PFSK-1 (cell line): Measurements from ENCODE around the gene SELENOI.

Experiments
- POLR2AphosphoS5 ChIP-seq: IDR thresholded peaks from 2 replicates; pipeline ENCODE4 v1.6.1; 2012; ENCODE audit warnings: low read depth, mild to moderate bottlenecking, control low read depth, low read length, moderate library complexity
- SIN3A ChIP-seq: IDR thresholded peaks from 2 replicates; pipeline ENCODE4 v1.6.1; 2012; ENCODE audit warnings: mild to moderate bottlenecking, low read length, moderate library complexity, borderline replicate concordance; ENCODE audit not compliant: insufficient read depth
- TAF1 ChIP-seq: IDR thresholded peaks from 2 replicates; pipeline ENCODE4 v1.6.1; 2012; ENCODE audit warnings: low read length, control low read depth, borderline replicate concordance; ENCODE audit not compliant: insufficient read depth
- TF ChIP-seq, protein P1 (sequence below), 2 experiments: IDR thresholded peaks; 2 replicates each; pipeline versions ENCODE4 v1.6.1 to v1.8.0; 2011 to 2012; ENCODE audit warnings: low read depth in 2 of 2, low read length in 2 of 2, control low read depth in 1 of 2, inconsistent platforms in 1 of 2, mild to moderate bottlenecking in 1 of 2, moderate library complexity in 1 of 2; ENCODE audit not compliant: insufficient read depth in 1 of 2

DNA sequence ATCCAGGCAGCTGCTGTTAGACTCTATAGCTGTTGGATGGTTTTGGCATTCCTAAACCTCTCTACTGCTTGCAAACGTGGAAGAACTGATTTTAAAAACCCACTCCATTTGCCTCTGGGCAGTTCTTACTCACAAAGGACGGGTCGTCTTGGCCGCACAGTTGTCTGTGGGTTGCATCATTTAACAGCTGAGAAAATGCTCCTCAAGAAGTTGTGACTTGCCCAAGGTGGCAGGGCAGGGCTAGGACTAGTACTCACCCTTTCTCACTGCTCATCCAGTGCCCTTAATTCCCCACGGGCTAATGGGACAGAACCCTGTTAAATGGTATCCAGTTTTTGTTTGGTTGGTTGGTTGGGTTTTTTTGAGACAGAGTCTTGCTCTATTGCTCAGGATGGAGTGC lies 54.8 kb downstream of the SELENOI start:
- no peak for TF ChIP-seq POLR2AphosphoS5
- TF ChIP-seq, protein P1, sequence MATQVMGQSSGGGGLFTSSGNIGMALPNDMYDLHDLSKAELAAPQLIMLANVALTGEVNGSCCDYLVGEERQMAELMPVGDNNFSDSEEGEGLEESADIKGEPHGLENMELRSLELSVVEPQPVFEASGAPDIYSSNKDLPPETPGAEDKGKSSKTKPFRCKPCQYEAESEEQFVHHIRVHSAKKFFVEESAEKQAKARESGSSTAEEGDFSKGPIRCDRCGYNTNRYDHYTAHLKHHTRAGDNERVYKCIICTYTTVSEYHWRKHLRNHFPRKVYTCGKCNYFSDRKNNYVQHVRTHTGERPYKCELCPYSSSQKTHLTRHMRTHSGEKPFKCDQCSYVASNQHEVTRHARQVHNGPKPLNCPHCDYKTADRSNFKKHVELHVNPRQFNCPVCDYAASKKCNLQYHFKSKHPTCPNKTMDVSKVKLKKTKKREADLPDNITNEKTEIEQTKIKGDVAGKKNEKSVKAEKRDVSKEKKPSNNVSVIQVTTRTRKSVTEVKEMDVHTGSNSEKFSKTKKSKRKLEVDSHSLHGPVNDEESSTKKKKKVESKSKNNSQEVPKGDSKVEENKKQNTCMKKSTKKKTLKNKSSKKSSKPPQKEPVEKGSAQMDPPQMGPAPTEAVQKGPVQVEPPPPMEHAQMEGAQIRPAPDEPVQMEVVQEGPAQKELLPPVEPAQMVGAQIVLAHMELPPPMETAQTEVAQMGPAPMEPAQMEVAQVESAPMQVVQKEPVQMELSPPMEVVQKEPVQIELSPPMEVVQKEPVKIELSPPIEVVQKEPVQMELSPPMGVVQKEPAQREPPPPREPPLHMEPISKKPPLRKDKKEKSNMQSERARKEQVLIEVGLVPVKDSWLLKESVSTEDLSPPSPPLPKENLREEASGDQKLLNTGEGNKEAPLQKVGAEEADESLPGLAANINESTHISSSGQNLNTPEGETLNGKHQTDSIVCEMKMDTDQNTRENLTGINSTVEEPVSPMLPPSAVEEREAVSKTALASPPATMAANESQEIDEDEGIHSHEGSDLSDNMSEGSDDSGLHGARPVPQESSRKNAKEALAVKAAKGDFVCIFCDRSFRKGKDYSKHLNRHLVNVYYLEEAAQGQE (IDR thresholded peaks at IDR 0.05; ENCODE audit: insufficient read depth in 1 of 2, low read depth in 2 of 2, low read length in 2 of 2) = no peak
- TF ChIP-seq TAF1 = no peak
- no peak for TF ChIP-seq SIN3A
